ENCODE data around the gene STARD3NL.

DNA sequence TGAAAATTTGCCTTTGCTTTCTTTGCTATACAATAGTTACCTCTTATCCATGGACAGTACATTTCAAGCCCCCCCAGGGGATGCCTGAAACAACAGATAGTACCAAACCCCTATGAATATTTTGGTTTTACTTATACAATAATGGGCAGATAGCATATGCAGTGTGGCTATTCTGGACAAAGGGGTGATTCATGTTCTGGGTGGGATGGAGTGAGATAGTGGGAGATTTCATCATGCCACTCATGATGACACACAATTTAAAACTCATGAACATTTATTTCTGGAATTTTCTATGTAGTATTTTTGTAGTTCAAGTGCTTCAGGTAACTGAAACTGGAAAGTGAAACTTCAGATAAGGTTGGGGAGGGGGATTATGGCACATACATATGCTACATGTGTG, 12.0 kb downstream of the STARD3NL start:
- TF ChIP-seq, protein P1, sequence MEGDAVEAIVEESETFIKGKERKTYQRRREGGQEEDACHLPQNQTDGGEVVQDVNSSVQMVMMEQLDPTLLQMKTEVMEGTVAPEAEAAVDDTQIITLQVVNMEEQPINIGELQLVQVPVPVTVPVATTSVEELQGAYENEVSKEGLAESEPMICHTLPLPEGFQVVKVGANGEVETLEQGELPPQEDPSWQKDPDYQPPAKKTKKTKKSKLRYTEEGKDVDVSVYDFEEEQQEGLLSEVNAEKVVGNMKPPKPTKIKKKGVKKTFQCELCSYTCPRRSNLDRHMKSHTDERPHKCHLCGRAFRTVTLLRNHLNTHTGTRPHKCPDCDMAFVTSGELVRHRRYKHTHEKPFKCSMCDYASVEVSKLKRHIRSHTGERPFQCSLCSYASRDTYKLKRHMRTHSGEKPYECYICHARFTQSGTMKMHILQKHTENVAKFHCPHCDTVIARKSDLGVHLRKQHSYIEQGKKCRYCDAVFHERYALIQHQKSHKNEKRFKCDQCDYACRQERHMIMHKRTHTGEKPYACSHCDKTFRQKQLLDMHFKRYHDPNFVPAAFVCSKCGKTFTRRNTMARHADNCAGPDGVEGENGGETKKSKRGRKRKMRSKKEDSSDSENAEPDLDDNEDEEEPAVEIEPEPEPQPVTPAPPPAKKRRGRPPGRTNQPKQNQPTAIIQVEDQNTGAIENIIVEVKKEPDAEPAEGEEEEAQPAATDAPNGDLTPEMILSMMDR (IDR thresholded peaks at IDR 0.05) = no peak
- TF ChIP-seq POLR2A (IDR thresholded peaks at IDR 0.05) = no peak

Measured in transverse colon (tissue), 3 donors.